DOHH2 (cell line): ENCODE results near the gene NALCN.

Source experiments
- H3F3A ChIP-seq: fragments of 200-600 bp; sonication (generic), shearing (Covaris generic); 2 replicates; pipeline ENCODE4 v1.6.0; 2016; ENCODE audit warnings: antibody characterized with exemption, mild to moderate bottlenecking; ENCODE audit not compliant: control insufficient read depth, insufficient read depth
- H3K27ac ChIP-seq: fragments of 200-600 bp; sonication (generic); 2 replicates; pipeline ENCODE4 v1.5.1; 2014; ENCODE audit warnings: low read depth, mild to moderate bottlenecking, low read length, moderate library complexity
- H3K27me3 ChIP-seq: fragments of 200-600 bp; sonication (generic); 2 replicates; pipeline ENCODE4 v1.6.1; 2014; ENCODE audit warnings: mild to moderate bottlenecking, low read length, mixed read lengths; ENCODE audit not compliant: control insufficient read depth
- H3K36me3 ChIP-seq: fragments of 200-600 bp; sonication (generic); 2 replicates; pipeline ENCODE4 v1.6.1; 2014; ENCODE audit warnings: mild to moderate bottlenecking, low read length, moderate library complexity, mixed read lengths; ENCODE audit not compliant: control insufficient read depth
- H3K4me1 ChIP-seq: fragments of 200-600 bp; sonication (generic); 2 replicates; pipeline ENCODE4 v1.6.1; 2014; ENCODE audit warnings: mild to moderate bottlenecking, low read length, mixed read lengths; ENCODE audit not compliant: control insufficient read depth
- H3K4me2 ChIP-seq: fragments of 200-600 bp; sonication (generic); 2 replicates; pipeline ENCODE4 v1.6.0; 2014; ENCODE audit warnings: mild to moderate bottlenecking, low read length, moderate library complexity
- H3K4me3 ChIP-seq: fragments of 200-600 bp; sonication (generic); 2 replicates; pipeline ENCODE4 v1.5.1; 2014; ENCODE audit warnings: mild to moderate bottlenecking, low read length, mixed read lengths
- H3K79me2 ChIP-seq: fragments of 200-600 bp; sonication (generic); 2 replicates; pipeline ENCODE4 v1.6.1; 2014; ENCODE audit warnings: mild to moderate bottlenecking, low read length, mixed read lengths; ENCODE audit not compliant: control insufficient read depth
- H3K9me2 ChIP-seq: fragments of 200-600 bp; sonication (generic); replicated peaks from 2 replicates; pipeline ENCODE4 v1.6.1; 2014; ENCODE audit warnings: mild to moderate bottlenecking, low read length, mixed read lengths; ENCODE audit not compliant: control insufficient read depth
- H3K9me3 ChIP-seq: fragments of 200-600 bp; sonication (generic); 2 replicates; pipeline ENCODE4 v1.6.1; 2014; ENCODE audit warnings: antibody characterized with exemption, low read length, mixed read lengths; ENCODE audit not compliant: control insufficient read depth, insufficient read depth
- H4K20me1 ChIP-seq: fragments of 200-600 bp; sonication (generic); 2 replicates; pipeline ENCODE4 v1.6.0; 2014; ENCODE audit warnings: low read depth, mild to moderate bottlenecking, antibody characterized with exemption, low read length, moderate library complexity; ENCODE audit not compliant: control insufficient read depth, insufficient read depth
- EZH2phosphoT487 ChIP-seq: fragments of 200-600 bp; sonication (generic); IDR thresholded peaks from 2 replicates; pipeline ENCODE4 v1.6.1; 2017; ENCODE audit warnings: borderline replicate concordance, mild to moderate bottlenecking, antibody characterized with exemption, low read length, moderate library complexity, mixed read lengths
- TF ChIP-seq, protein P1 (sequence below): fragments of 200-600 bp; sonication (generic); IDR thresholded peaks from one replicate; pipeline ENCODE4 v1.5.1; 2014; ENCODE audit warnings: antibody characterized with exemption, mild to moderate bottlenecking, low read depth, low read length; ENCODE audit not compliant: poor library complexity, severe bottlenecking

The NALCN gene

DNA sequence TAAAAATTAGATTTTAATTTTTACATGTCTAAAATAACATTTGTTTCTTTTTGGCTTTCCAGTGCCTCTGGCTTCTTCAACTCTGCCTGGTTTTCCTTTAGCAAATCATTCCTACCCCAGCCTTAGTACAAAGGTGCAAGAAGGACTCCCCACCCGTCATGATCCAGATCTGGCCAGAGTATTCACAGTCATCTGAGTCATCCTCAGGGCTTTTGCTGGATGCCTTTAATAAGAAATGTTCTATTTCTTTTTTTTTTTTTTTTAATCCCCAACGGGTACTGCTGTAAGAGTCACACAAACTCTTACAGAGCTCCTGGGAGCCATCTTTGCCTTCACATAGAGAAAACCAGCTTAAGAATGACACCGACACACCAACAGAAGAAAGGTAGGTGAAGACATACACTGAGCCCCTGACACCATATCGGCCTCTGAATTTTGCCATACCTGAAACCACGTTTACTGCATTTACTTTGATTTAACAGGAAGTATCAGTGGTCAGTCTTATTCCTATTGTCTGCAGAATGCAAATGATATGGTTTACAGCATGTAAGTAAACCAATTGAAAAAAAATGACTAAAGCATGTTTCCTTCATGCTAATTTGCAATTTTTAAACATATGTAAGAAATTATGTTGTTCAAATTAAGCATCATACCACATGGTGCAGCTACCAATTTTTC, 184.4 kb downstream of the NALCN start:
- H3K27me3 ChIP-seq = no peaks in the 10 kb centered on the region
- H3K9me2 ChIP-seq = no peaks in the 10 kb centered on the region
- no peak overlapping the region for H3K27ac ChIP-seq
- no peaks in the 10 kb centered on the region for H3K36me3 ChIP-seq
- no peaks in the 10 kb centered on the region for H3K9me3 ChIP-seq
- H3K4me3 ChIP-seq = no peak overlapping the region
- H3K79me2 ChIP-seq = no peaks in the 10 kb centered on the region
- H3F3A ChIP-seq = no peaks in the 10 kb centered on the region
- H3K4me2 ChIP-seq = no peak overlapping the region
- TF ChIP-seq, protein P1, sequence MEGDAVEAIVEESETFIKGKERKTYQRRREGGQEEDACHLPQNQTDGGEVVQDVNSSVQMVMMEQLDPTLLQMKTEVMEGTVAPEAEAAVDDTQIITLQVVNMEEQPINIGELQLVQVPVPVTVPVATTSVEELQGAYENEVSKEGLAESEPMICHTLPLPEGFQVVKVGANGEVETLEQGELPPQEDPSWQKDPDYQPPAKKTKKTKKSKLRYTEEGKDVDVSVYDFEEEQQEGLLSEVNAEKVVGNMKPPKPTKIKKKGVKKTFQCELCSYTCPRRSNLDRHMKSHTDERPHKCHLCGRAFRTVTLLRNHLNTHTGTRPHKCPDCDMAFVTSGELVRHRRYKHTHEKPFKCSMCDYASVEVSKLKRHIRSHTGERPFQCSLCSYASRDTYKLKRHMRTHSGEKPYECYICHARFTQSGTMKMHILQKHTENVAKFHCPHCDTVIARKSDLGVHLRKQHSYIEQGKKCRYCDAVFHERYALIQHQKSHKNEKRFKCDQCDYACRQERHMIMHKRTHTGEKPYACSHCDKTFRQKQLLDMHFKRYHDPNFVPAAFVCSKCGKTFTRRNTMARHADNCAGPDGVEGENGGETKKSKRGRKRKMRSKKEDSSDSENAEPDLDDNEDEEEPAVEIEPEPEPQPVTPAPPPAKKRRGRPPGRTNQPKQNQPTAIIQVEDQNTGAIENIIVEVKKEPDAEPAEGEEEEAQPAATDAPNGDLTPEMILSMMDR = no peak
- no peak for TF ChIP-seq EZH2phosphoT487
- H3K4me1 ChIP-seq = no peaks in the 10 kb centered on the region
- no peaks in the 10 kb centered on the region for H4K20me1 ChIP-seq

DNA sequence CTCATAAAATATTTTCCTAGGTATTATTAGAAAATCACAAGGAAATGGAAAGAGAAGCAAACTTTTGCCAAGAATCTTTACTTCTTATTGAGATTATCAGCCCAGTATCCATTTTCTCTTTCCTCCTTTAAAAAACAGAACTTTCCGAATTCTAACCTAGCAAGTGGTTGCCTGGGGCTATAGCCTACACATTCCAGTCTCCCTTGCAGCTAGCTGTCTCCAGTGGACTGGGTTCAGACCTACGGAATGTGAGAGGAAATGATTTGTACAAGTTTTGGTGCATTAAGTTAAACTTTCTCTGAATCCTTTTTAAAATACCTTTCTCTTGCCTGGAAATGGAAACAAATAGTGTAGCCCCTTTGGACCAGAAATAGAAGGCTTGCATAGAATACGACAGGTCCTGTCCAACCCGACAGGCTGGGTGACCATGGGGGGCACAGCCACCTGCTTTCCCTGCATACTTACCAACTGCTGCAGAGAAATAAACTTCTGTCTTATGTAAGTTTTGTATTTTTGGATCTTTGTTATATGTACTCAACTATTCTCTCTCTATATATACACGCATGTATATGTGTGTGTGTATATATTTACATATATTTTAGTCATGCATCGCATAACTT, 185.9 kb downstream of the NALCN start:
- Histone ChIP-seq H3K79me2 (no peaks in the 10 kb centered on the region), H3K4me1 (no peaks in the 10 kb centered on the region), H3K27ac (no peak overlapping the region), H3K9me2 (no peaks in the 10 kb centered on the region), H3K36me3 (no peaks in the 10 kb centered on the region), H3K4me2 (no peak overlapping the region), H3K9me3 (no peaks in the 10 kb centered on the region), H3F3A (no peaks in the 10 kb centered on the region), H3K27me3 (no peaks in the 10 kb centered on the region), H4K20me1 (no peaks in the 10 kb centered on the region), H3K4me3 (no peak overlapping the region)
- TF ChIP-seq EZH2phosphoT487 = no peak
- TF ChIP-seq, protein P1 = no peak

DNA sequence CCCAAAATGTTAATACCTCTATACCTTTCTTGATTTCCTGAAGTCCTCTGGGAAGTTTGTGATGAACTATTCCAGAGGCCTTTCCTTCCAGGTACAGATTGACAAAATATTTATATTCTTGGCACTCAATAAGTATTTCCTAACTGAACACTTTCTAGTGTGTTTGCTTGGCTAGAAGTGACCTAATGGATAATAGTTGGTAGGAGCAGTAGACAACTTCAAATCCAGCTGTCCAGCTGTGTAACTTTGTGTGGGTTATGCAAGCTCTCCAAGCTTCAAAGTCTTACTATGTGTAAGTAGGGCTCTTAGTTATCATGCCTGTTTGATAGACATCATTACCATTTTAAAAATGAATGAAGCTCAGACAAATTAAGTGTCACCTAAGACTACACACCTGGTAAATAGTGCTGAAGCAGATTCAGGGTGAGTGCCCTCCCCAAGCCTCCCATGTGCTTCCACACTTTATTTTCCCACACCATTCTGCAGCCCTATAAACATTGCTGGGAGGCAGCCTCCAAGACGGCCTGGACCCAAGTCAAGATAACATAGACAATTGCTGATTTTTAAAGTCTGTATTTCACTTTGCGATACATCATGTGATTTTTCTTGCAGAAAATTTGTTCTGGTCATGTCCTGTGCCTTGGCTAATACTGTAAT, 196.6 kb downstream of the NALCN start:
- Histone ChIP-seq H3K79me2 (no peaks in the 10 kb centered on the region), H3K9me2 (no peaks in the 10 kb centered on the region), H3K27me3 (no peaks in the 10 kb centered on the region), H3K4me2 (no peak overlapping the region), H3K27ac (no peak overlapping the region), H3K9me3 (no peaks in the 10 kb centered on the region), H3K4me1 (no peaks in the 10 kb centered on the region), H3K36me3 (no peaks in the 10 kb centered on the region), H3K4me3 (no peak overlapping the region), H4K20me1 (no peaks in the 10 kb centered on the region), H3F3A (no peaks in the 10 kb centered on the region)
- no peak for TF ChIP-seq EZH2phosphoT487
- TF ChIP-seq, protein P1 = no peak
